GM21447 (cell line): ENCODE data around the gene SNTB2.
"Not testable (repeated sequence)": the region's sequence is repeated elsewhere in the genome, so short reads cannot be mapped to it uniquely, and the experiment has no call there.

Source experiments
- ATAC-seq: cut with Tn5 transposase; IDR thresholded peaks from one replicate; pipeline ENCODE4 v1.9.1; 2021; ENCODE audit not compliant: unreplicated experiment

Gene SNTB2

DNA sequence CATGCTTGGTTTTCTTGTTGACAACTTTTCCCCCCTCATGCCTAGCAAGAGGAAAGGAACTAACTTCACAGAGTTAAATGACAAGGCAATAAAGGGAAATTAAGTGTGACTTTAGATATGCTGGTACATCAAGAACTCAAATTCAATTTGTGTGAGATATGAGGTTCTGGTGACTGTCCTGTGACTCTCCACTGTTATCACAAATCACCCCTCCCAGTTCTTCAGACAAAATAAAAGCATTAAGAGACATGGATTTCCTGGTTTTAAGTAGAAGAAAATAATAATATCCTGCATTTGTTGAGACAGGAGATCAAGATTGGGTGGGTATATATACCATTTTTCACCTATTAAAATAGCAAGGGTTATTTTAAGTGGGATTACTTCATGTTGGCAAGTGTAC is 46.2 kb downstream of the SNTB2 start:
- ATAC-seq: no peak

DNA sequence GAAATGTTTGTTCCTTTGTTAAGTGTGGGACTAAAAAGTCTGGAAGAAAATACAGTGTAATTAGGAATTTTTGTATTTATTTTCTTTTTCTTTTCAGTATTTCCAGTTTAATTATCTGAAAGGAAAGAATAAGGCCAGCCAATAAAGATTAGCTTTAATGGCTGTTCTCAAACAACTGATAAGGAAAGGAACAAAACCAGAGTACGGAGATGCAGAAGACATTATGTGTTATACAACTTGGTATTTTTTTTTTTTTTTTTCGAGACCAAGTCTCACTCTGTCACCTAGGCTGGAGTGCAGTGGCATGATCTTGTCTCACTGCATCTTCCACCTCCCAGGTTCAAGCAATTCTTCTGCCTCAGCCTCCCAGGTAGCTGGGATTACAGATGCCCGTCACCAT is 47.5 kb downstream of the SNTB2 start:
- no peak for ATAC-seq

- no peak for ATAC-seq
These were observed 49.4 kb downstream of the SNTB2 start for GRCh38 chr16:69236319-69236718.

GRCh38 chr16:69237296-69237695 is 50.3 kb downstream of the SNTB2 start:
- no peak for ATAC-seq

- ATAC-seq: no peak
These were observed 52.9 kb downstream of the SNTB2 start for GRCh38 chr16:69239851-69240250.

DNA sequence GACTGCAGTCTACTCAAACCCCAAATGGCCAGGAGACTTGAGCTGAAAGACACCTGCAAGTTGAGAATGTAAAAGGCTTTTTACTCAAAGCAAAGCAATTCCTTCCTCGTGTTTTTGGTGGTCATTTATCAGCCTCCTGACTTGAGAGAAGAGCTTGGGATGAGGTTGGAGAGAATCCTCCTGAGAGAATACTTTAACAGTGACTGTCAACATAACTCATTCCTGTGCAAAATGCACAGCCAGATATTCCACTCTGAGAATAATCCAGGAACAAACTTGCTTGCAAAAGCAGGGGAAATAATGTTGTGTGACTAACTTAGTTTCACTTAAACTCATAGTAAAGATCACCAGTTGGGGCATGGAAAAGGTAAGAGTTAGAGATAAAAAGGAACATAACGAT is 53.4 kb downstream of the SNTB2 start:
- no peak for ATAC-seq

DNA sequence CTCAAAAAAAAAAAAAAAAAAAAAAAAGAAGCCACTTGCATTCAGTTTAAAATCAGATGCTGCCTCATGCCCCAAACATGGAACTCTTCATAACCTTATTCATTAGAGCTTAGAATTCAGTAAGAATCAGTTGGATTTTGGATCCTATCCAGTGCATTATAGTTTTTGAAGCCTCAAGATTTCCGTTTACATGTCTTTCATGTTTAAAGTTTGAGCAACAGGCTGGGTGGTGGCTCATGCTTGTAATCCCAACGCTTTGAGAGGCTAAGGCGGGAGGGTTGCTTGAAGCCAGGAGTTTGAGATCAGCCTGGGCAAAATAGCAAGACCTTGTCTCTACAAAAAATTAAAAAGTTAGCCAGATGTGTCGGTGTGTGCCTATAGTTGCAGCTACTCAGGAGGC is 55.0 kb downstream of the SNTB2 start:
- ATAC-seq: no peak

- no peak for ATAC-seq
These were observed 56.5 kb downstream of the SNTB2 start for GRCh38 chr16:69243479-69243878.

GRCh38 chr16:69244336-69244735 is 57.4 kb downstream of the SNTB2 start:
- no peak for ATAC-seq

DNA sequence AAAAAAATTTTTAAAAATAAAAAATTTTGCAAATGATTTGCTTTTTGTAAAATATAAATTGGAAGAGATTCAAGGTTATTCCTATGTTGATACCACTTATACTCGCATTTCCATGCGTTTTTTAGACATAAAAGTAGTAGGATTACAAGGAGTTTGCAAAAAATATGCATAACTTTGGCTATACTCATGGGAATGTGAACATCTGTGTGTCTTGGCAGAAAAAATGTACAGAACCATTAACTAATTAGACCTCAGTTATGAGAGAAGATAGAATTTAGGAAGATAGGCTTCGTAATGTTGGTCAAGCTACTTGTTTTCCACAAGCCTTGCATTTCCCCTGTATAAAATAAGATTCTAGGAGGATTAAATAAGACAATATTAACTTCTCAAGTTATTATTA is 63.1 kb downstream of the SNTB2 start:
- ATAC-seq: no peak

GRCh38 chr16:69253870-69254341 is 66.9 kb downstream of the SNTB2 start:
- no peak for ATAC-seq

DNA sequence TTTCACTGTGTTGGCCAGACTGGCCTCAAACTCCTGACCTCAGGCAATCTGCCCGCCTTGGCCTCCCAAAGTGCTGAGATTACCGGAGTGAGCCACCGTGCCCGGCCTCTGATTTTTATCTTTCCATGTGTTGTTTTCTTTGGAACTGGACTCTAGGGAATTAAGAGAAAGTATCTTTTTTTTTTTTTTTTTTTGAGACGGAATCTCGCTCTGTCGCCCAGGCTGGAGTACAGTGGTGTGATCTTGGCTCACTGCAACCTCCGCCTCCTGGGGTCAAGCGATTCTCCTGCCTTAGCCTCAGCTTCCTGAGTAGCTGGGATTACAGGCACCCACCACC is 72.4 kb downstream of the SNTB2 start:
- ATAC-seq: not testable (repeated sequence)

DNA sequence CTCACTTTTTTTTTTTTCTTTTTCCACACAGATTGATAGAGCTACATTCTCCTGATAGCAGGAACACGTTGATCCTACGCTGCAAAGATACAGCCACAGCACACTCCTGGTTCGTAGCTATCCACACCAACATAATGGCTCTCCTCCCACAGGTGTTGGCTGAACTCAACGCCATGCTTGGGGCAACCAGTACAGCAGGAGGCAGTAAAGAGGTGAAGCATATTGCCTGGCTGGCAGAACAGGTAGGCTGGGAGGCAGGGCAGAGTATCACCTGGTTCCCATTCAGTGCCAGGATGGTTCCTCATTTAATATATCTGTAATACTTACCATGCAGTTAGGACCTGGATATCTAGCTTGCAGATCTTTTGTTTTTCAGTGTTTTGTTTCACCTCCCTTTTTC is 73.1 kb downstream of the SNTB2 start:
- no peak for ATAC-seq

- ATAC-seq: no peak
These were observed 73.5 kb downstream of the SNTB2 start for GRCh38 chr16:69260506-69260905.

DNA sequence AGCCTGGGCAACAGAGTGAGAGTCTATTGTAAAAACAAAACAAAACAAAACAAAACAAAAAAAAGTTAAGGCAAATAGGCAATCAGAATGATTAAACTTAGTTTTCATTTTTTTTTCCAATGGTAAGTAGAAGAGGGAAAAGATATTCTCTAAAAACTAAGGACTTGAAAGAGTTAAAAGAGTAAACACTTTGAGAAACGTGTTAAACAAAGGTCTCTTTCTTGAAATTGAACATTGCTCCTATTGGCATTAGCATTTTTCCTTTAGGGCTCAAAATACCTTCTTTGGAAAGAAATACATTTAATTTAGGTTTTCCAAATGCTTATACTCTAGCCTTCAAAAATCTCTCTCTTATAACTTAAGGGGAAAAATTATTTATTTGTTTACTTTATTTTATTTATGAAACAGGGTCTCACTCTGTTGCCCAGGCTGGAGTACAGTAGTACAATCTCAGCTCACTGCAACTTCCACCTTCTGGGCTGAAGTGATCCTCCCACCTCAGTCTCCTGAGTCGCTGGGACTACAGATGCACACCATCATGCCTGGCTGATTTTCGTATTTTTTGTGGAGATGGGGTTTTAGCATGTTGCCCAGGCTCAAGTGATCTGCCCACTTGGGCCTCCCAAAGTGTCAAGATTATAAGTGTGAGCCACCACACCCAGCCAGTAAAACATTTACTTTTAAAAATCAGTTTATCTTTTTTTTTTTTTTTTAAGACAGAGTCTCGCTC is 79.5 kb downstream of the SNTB2 start:
- no peak for ATAC-seq

DNA sequence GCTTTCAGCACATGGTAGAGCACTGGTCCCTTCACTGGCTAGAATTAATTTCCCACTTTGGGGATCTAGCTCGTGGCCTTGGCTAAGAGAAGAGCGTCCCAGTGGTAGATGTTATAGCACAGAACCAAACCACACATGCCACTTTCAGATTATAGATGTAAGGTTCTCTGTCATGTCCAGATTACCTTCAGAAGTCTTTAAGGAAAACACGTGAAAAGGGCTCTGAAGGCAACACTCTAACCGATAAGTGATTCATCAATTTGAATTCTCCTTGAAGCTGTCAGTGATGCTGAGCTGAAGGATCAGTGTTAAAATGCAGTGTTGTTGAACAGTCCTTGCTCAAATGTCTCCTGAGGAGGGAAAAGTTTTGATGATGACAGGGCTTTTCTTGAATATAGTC is 80.7 kb downstream of the SNTB2 start:
- no peak for ATAC-seq

DNA sequence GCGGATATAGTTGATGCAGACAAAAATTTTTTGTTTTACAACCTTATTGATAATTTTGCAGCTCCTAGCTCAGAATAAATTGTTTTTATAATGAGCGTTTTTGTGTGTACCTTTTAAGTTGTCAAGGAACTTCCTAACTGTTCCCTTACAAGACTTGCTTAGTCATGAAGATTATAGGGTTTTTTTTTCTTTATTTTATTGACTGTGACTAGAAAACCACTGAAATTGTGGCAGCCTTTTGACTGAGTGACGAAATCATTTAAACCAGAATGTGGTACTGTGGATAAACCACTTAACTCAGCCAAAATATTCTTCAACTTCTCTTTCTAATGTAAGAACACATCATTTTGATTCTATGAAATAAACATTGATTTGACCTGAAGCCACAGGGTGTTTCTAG is 83.4 kb downstream of the SNTB2 start:
- ATAC-seq: no peak

GRCh38 chr16:69270831-69271230 is 83.9 kb downstream of the SNTB2 start:
- no peak for ATAC-seq

GRCh38 chr16:69273009-69273408 is 86.0 kb downstream of the SNTB2 start:
- no peak for ATAC-seq

DNA sequence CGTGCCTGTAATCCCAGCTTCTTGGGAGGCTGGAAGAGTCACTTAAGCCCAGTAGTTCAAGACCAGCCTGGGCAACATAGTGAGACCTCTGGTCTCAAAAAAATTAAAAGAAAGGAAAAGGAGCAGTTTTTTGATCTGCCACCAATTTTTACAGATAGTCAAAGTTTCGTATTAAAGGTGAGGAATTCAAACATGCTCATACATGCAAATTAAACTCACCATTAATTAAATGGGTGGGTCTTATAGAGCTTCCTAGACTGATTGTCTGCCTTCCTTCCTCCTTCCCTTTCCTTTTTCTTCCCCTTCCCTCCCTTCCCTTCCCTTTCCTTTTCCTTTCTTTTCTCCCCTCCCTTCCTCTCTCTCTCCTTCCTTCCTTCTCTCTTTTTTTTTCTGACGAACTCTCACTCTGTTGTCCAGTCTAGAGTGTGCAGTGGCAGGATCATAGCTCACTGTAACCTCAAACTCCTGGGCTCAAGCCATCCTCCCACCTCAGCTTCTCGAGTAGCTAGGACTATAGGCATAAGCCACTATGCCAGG is 87.8 kb downstream of the SNTB2 start:
- no peak for ATAC-seq

DNA sequence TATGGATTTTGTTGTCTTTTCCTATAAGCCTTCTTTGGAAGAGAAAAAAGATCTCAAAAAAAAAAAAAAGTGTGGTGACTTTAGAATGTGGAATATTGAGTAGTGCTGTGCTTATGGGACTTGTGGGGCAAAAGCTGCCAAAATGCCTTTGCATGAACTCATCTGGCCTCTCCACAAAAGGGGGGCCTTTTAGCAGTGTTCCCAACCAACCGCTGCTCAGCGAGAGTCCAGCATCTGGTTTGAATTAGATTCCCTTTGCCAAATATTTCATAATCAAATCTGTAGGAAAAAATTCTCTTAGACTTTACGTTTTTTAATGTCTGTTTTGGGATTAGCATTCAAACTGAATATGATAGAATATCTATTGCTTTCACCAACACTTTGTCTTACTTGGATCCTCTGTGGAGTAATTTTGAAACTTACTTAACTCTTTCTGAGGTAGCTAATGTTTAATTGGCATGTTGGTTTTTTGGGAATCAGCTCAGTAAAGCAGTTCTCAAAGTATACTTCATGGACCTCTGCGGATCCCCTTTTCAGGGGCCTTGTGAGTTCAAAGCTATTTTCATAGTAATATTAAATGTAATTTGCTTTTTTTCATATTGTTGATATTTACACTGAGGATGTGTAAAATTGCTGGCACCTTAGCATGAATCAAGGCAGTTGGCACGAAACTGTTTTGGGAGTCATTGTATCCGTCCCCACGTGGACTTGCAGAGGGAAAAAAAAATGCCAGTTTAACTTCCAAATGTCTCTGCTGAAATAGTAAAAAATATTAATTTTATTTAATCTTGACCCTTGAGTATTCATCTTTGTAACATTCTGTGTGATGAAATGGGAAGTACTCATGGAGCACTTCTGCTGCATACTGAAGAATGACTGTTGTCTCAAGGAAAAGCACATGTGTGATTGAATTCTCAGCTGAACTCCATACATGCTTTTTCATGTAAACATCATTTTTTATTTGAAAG is 89.5 kb downstream of the SNTB2 start:
- ATAC-seq: no peak

- no peak for ATAC-seq
These were observed 90.4 kb downstream of the SNTB2 start for GRCh38 chr16:69277413-69277812.
